Activated CD4-positive, alpha-beta T cell treated with anti-CD3 and anti-CD28 coated beads, Interleukin-2, Interleukin-6, amounts not matched to agents 100 ng/mL and 50 ng/mL, durations not matched to agents 16 hours and 8 hours (primary cell): ENCODE results near the gene HPCA.

ENCODE experiments used
- DNase-seq: peaks from one replicate; pipeline ENCODE4 v3.0.0-alpha.2; 2020

Gene HPCA

GRCh38 chr1:32871364-32872191, 14.7 kb upstream of the HPCA start:
- DNase-seq = no peak

GRCh38 chr1:32872192-32872460, 14.2 kb upstream of the HPCA start:
- no peak for DNase-seq

GRCh38 chr1:32873484-32873883, 12.8 kb upstream of the HPCA start:
- DNase-seq = no peak

- DNase-seq = no peak
These were observed 11.2 kb upstream of the HPCA start for GRCh38 chr1:32874860-32875752.

- peak; percentile 78 for DNase-seq
These were observed 9.7 kb upstream of the HPCA start for GRCh38 chr1:32876341-32877210.

- no peak for DNase-seq
These were observed 8.8 kb upstream of the HPCA start for GRCh38 chr1:32877211-32878110.

- DNase-seq = no peak
These were observed 8.1 kb upstream of the HPCA start for GRCh38 chr1:32878183-32878582.

GRCh38 chr1:32878637-32879041, 7.7 kb upstream of the HPCA start:
- no peak for DNase-seq

GRCh38 chr1:32881291-32881690, 5.0 kb upstream of the HPCA start:
- DNase-seq = no peak

GRCh38 chr1:32881871-32882850, 4.1 kb upstream of the HPCA start:
- no peak for DNase-seq

- no peak for DNase-seq
These were observed 2.8 kb upstream of the HPCA start for GRCh38 chr1:32883338-32884031.

- no peak for DNase-seq
These were observed 2.3 kb upstream of the HPCA start for GRCh38 chr1:32884032-32884372.

GRCh38 chr1:32884726-32885125, 1.6 kb upstream of the HPCA start:
- no peak for DNase-seq

GRCh38 chr1:32885676-32886003, 651 bp upstream of the HPCA start:
- no peak for DNase-seq

- no peak for DNase-seq
These were observed 630 bp downstream of the HPCA start for GRCh38 chr1:32886828-32887414.

GRCh38 chr1:32887623-32888022, 1.3 kb downstream of the HPCA start:
- DNase-seq = no peak

GRCh38 chr1:32888134-32888533, 1.8 kb downstream of the HPCA start:
- DNase-seq = no peak

- DNase-seq = no peak
These were observed 2.6 kb downstream of the HPCA start for GRCh38 chr1:32888677-32889420.

- no peak for DNase-seq
These were observed 3.5 kb downstream of the HPCA start for GRCh38 chr1:32889731-32890278.
